ENCODE measurements around the gene GALNT2.

GRCh38 chr1:230108580-230108979 is 41.5 kb downstream of the GALNT2 start:
- TF ChIP-seq ZNF282 (CRISPR knock-in tag; IDR thresholded peaks at IDR 0.05), result no peak
- TF ChIP-seq POLR2A (conservative IDR thresholded peaks at IDR 0.05), result no peak
- no peak for TF ChIP-seq KLF10 (CRISPR knock-in tag; IDR thresholded peaks at IDR 0.05)
- TF ChIP-seq EP300 (IDR thresholded peaks at IDR 0.05; ENCODE audit: low read length), result no peak
- no peak for TF ChIP-seq EZH2 (IDR thresholded peaks at IDR 0.05; ENCODE audit: borderline replicate concordance, low read depth, low read length)
- TF ChIP-seq ZNF75A (CRISPR knock-in tag; IDR thresholded peaks at IDR 0.05), result no peak
- no peak for TF ChIP-seq ESRRB (CRISPR knock-in tag; IDR thresholded peaks at IDR 0.05; ENCODE audit: borderline replicate concordance)
- TF ChIP-seq CTCF (IDR thresholded peaks at IDR 0.05 in 2 of 3, conservative IDR thresholded peaks at IDR 0.05 in 1 of 3; ENCODE audit: insufficient read depth in 2 of 3, low read depth in 1 of 3, low read length in 3 of 3), result no peak
- no peak for TF ChIP-seq ZNF140 (CRISPR knock-in tag; IDR thresholded peaks at IDR 0.05)
- no peak for TF ChIP-seq POLR2AphosphoS5 (IDR thresholded peaks at IDR 0.05; ENCODE audit: control insufficient read depth, insufficient read depth, low read depth, low read length)
- TF ChIP-seq EGR1 (conservative IDR thresholded peaks at IDR 0.05), result no peak
- no peak for TF ChIP-seq MXI1 (IDR thresholded peaks at IDR 0.05; ENCODE audit: low read depth, low read length)
- TF ChIP-seq SIN3A (IDR thresholded peaks at IDR 0.05; ENCODE audit: borderline replicate concordance in 2 of 2, control insufficient read depth in 1 of 2, low read depth in 2 of 2, low read length in 2 of 2), result no peak

Data from K562 (cell line).